ENCODE measurements around the gene DYNC1H1.

DNA sequence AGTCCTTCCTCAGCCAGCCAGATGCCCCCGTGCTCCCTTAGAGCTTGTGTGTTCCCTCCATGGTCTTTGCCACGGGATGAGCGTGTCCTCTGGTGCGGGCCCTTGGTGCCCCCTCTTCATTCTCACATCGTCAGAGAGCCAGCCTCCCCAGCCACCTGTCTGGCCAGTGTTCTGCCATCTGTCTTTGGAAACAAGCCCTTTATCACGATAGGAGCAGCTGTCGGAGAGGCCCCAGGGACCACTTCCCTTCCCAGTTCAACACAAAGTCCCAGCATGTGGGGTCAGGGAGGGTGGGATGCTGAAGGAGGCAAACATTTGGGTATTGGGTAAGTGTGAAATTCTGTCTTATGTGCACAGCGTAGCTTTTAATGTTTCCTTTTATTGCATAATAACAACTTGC lies 44.5 kb downstream of the DYNC1H1 start:
- TF ChIP-seq, protein P1, sequence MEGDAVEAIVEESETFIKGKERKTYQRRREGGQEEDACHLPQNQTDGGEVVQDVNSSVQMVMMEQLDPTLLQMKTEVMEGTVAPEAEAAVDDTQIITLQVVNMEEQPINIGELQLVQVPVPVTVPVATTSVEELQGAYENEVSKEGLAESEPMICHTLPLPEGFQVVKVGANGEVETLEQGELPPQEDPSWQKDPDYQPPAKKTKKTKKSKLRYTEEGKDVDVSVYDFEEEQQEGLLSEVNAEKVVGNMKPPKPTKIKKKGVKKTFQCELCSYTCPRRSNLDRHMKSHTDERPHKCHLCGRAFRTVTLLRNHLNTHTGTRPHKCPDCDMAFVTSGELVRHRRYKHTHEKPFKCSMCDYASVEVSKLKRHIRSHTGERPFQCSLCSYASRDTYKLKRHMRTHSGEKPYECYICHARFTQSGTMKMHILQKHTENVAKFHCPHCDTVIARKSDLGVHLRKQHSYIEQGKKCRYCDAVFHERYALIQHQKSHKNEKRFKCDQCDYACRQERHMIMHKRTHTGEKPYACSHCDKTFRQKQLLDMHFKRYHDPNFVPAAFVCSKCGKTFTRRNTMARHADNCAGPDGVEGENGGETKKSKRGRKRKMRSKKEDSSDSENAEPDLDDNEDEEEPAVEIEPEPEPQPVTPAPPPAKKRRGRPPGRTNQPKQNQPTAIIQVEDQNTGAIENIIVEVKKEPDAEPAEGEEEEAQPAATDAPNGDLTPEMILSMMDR (optimal IDR thresholded peaks at IDR 0.05 in 1 of 3, IDR thresholded peaks at IDR 0.05 in 1 of 3, conservative IDR thresholded peaks at IDR 0.05 in 1 of 3; ENCODE audit: extremely low read depth in 1 of 3, insufficient read depth in 2 of 3, low read length in 3 of 3): no peak
- TF ChIP-seq EZH2 (IDR thresholded peaks at IDR 0.05; ENCODE audit: low read length): no peak
